Fibroblast of the aortic adventitia (primary cell): ENCODE measurements around the gene ARPIN. TPM values are rescaled to one million over a fixed set of nuclear protein-coding genes. Genes with fewer than 3 reads are reported as not detected.

Experiments used
- DNase-seq: peaks from one replicate; pipeline ENCODE4 v3.0.0-alpha.2; 2010; ENCODE audit warnings: low read depth
- H3K4me3 ChIP-seq: 2 replicates; pipeline ENCODE4 v1.5.1; 2011; ENCODE audit warnings: low read depth, mild to moderate bottlenecking, control low read depth, low read length, moderate library complexity
- CTCF ChIP-seq: IDR thresholded peaks from 2 replicates; pipeline ENCODE4 v1.5.1; 2011; ENCODE audit warnings: mild to moderate bottlenecking, low read length, control low read depth, inconsistent platforms; ENCODE audit not compliant: insufficient read depth
- small RNA-seq: library from RNA; depleted of rRNA; stranded (forward); fragments of <200 nt; gene quantifications from one replicate; pipeline ENCODE3, GENCODE V24; 2012
- total RNA-seq: library from RNA; depleted of rRNA; stranded (reverse); fragments of >200 nt; gene quantifications from 2 replicates; pipeline ENCODE4 v1.2.3, GENCODE V29; 2012; ENCODE audit warnings: low replicate concordance

The ARPIN gene
- total RNA-seq, 1 donor = 17.6 TPM

GRCh38 chr15:89845305-89845893 is 67.4 kb downstream of the ARPIN start:
- TF ChIP-seq CTCF = no peak
- H3K4me3 ChIP-seq = no peak overlapping the region
- DNase-seq = peak; percentile 92

Small RNAs within 50 kb of the gene (small RNA-seq; reads per million reads assigned to genes)
- gene MIR5009 (not detected), gene MIR5094 (not detected), gene RNU6-1111P (not detected), gene RNU7-111P (not detected)

Other genes starting within 250 kb of the ARPIN start
- gene PLIN1, start 233.6 kb downstream of the ARPIN start, total RNA-seq = 0.27 and 0.41 TPM in 2 replicates
- gene PEX11A, start 222.2 kb downstream of the ARPIN start, total RNA-seq = 8.7 and 13.0 TPM in 2 replicates
- gene WDR93, start 222.1 kb downstream of the ARPIN start, total RNA-seq = 0.09 and 0.49 TPM in 2 replicates
- 0.45 and 0.49 TPM in 2 replicates for gene MESP1, start 161.7 kb downstream of the ARPIN start, total RNA-seq
- gene MESP2, start 136.6 kb downstream of the ARPIN start, total RNA-seq = 1.3 and 2.9 TPM in 2 replicates
- 20.8 and 82.6 TPM in 2 replicates for gene ANPEP, start 98.1 kb downstream of the ARPIN start, total RNA-seq
- 63.5 and 90.8 TPM in 2 replicates for gene AP3S2, start 19.0 kb downstream of the ARPIN start, total RNA-seq
- 3.0 and 8.7 TPM in 2 replicates for gene ZNF710, start 88.4 kb upstream of the ARPIN start, total RNA-seq
- gene IDH2, start 189.5 kb upstream of the ARPIN start, total RNA-seq = 14.3 and 28.6 TPM in 2 replicates